A204.1 (cell line): Measurements from ENCODE around the gene ASRGL1.
"Not testable (repeated sequence)": the region's sequence is repeated elsewhere in the genome, so short reads cannot be mapped to it uniquely, and the experiment has no call there.

Experiments used
- FAIRE-seq: peaks from 2 replicates; lab custom pipeline; 2012; peaks lifted over from hg19 to GRCh38; lab: Jason Lieb, UNC

The ASRGL1 gene

GRCh38 chr11:62352355-62353336, 15.4 kb downstream of the ASRGL1 start:
- FAIRE-seq: no peak

GRCh38 chr11:62353841-62354240, 16.6 kb downstream of the ASRGL1 start:
- no peak for FAIRE-seq

- no peak for FAIRE-seq
Measured at GRCh38 chr11:62358273-62358672, 21.0 kb downstream of the ASRGL1 start.

- FAIRE-seq: peak; percentile 86
Measured at GRCh38 chr11:62359475-62359874, 22.2 kb downstream of the ASRGL1 start.

GRCh38 chr11:62360685-62361084, 23.4 kb downstream of the ASRGL1 start:
- FAIRE-seq: no peak

GRCh38 chr11:62368861-62369477, 31.7 kb downstream of the ASRGL1 start:
- FAIRE-seq: not testable (repeated sequence)

- no peak for FAIRE-seq
Measured at GRCh38 chr11:62370743-62371440, 33.6 kb downstream of the ASRGL1 start.

GRCh38 chr11:62372871-62373270, 35.6 kb downstream of the ASRGL1 start:
- FAIRE-seq: no peak

- FAIRE-seq: no peak
Measured at GRCh38 chr11:62373464-62374119, 36.3 kb downstream of the ASRGL1 start.

GRCh38 chr11:62374801-62375200, 37.6 kb downstream of the ASRGL1 start:
- no peak for FAIRE-seq

GRCh38 chr11:62378459-62379063, 41.3 kb downstream of the ASRGL1 start:
- not testable (repeated sequence) for FAIRE-seq

GRCh38 chr11:62379586-62379985, 42.3 kb downstream of the ASRGL1 start:
- FAIRE-seq: not testable (repeated sequence)

- not testable (repeated sequence) for FAIRE-seq
Measured at GRCh38 chr11:62380821-62381245, 43.6 kb downstream of the ASRGL1 start.

- FAIRE-seq: no peak
Measured at GRCh38 chr11:62383822-62384221, 46.6 kb downstream of the ASRGL1 start.

GRCh38 chr11:62386083-62386482, 48.8 kb downstream of the ASRGL1 start:
- not testable (repeated sequence) for FAIRE-seq

GRCh38 chr11:62387381-62387780, 50.1 kb downstream of the ASRGL1 start:
- FAIRE-seq: no peak

GRCh38 chr11:62388999-62389398, 51.8 kb downstream of the ASRGL1 start:
- FAIRE-seq: no peak

GRCh38 chr11:62390237-62390636, 53.0 kb downstream of the ASRGL1 start:
- no peak for FAIRE-seq

GRCh38 chr11:62390722-62391121, 53.5 kb downstream of the ASRGL1 start:
- FAIRE-seq: no peak

GRCh38 chr11:62391642-62392425, 54.6 kb downstream of the ASRGL1 start:
- no peak for FAIRE-seq

- no peak for FAIRE-seq
Measured at GRCh38 chr11:62392506-62392905, 55.3 kb downstream of the ASRGL1 start.
